HL-60 (cell line): ENCODE measurements around the gene SORBS2.

Experiments used
- CTCF ChIP-seq: IDR thresholded peaks from one replicate; pipeline ENCODE4 v1.5.1; 2011; ENCODE audit warnings: low read length, control low read depth, inconsistent platforms; ENCODE audit not compliant: insufficient read depth
- GABPA ChIP-seq: IDR thresholded peaks from 2 replicates; pipeline ENCODE4 v1.6.1; 2012; ENCODE audit warnings: low read depth
- REST ChIP-seq: IDR thresholded peaks from 2 replicates; pipeline ENCODE4 v1.6.1; 2012; ENCODE audit warnings: low read depth; ENCODE audit not compliant: insufficient replicate concordance

GRCh38 chr4:185695743-185696142 is 116.3 kb downstream of the SORBS2 start:
- TF ChIP-seq CTCF (no peak), REST (no peak), GABPA (no peak)
